ENCODE data around the gene MAEA. TPM values are rescaled to one million over a fixed set of nuclear protein-coding genes. Genes with fewer than 3 reads are reported as not detected.

The MAEA gene
- total and polyA plus RNA-seq, 10 of the 15 experiments (the other 5 are each of a cell fraction or from before 2014, with no cell fraction given), result 3.6 to 67.1 (median 54.6) TPM

DNA sequence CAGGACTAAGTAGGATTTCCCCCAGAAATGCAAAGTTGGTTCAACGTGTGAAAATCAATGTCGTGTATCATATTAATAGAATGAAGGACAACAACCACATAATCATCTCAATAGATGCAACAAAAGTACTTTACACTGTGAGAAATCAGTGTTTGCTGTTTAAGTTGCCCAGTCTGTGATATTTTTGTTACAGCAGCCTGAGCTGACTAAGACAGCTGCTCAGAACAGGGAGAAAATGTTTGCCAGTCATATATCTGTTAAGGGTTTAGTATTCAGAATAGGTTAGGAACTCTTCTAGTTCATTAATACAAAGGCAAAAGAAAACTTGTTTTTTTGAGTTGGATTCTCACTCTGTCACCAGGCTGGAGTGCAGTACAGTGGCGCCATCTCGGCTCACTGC, 12.5 kb downstream of the MAEA start:
- DNase-seq (ENCODE audit: low read depth, low spot score), result no peak
- peaks cover 8% of the 10 kb centered on the region for H3K79me2 ChIP-seq (ENCODE audit: control insufficient read depth, insufficient read depth, low read length)
- TF ChIP-seq, protein P1, sequence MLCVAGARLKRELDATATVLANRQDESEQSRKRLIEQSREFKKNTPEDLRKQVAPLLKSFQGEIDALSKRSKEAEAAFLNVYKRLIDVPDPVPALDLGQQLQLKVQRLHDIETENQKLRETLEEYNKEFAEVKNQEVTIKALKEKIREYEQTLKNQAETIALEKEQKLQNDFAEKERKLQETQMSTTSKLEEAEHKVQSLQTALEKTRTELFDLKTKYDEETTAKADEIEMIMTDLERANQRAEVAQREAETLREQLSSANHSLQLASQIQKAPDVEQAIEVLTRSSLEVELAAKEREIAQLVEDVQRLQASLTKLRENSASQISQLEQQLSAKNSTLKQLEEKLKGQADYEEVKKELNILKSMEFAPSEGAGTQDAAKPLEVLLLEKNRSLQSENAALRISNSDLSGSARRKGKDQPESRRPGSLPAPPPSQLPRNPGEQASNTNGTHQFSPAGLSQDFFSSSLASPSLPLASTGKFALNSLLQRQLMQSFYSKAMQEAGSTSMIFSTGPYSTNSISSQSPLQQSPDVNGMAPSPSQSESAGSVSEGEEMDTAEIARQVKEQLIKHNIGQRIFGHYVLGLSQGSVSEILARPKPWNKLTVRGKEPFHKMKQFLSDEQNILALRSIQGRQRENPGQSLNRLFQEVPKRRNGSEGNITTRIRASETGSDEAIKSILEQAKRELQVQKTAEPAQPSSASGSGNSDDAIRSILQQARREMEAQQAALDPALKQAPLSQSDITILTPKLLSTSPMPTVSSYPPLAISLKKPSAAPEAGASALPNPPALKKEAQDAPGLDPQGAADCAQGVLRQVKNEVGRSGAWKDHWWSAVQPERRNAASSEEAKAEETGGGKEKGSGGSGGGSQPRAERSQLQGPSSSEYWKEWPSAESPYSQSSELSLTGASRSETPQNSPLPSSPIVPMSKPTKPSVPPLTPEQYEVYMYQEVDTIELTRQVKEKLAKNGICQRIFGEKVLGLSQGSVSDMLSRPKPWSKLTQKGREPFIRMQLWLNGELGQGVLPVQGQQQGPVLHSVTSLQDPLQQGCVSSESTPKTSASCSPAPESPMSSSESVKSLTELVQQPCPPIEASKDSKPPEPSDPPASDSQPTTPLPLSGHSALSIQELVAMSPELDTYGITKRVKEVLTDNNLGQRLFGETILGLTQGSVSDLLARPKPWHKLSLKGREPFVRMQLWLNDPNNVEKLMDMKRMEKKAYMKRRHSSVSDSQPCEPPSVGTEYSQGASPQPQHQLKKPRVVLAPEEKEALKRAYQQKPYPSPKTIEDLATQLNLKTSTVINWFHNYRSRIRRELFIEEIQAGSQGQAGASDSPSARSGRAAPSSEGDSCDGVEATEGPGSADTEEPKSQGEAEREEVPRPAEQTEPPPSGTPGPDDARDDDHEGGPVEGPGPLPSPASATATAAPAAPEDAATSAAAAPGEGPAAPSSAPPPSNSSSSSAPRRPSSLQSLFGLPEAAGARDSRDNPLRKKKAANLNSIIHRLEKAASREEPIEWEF (IDR thresholded peaks at IDR 0.05; ENCODE audit: insufficient replicate concordance, low read depth, low read length), result no peak
- TF ChIP-seq, protein P2, sequence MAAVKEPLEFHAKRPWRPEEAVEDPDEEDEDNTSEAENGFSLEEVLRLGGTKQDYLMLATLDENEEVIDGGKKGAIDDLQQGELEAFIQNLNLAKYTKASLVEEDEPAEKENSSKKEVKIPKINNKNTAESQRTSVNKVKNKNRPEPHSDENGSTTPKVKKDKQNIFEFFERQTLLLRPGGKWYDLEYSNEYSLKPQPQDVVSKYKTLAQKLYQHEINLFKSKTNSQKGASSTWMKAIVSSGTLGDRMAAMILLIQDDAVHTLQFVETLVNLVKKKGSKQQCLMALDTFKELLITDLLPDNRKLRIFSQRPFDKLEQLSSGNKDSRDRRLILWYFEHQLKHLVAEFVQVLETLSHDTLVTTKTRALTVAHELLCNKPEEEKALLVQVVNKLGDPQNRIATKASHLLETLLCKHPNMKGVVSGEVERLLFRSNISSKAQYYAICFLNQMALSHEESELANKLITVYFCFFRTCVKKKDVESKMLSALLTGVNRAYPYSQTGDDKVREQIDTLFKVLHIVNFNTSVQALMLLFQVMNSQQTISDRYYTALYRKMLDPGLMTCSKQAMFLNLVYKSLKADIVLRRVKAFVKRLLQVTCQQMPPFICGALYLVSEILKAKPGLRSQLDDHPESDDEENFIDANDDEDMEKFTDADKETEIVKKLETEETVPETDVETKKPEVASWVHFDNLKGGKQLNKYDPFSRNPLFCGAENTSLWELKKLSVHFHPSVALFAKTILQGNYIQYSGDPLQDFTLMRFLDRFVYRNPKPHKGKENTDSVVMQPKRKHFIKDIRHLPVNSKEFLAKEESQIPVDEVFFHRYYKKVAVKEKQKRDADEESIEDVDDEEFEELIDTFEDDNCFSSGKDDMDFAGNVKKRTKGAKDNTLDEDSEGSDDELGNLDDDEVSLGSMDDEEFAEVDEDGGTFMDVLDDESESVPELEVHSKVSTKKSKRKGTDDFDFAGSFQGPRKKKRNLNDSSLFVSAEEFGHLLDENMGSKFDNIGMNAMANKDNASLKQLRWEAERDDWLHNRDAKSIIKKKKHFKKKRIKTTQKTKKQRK (IDR thresholded peaks at IDR 0.05; ENCODE audit: low read depth, low read length), result no peak
- no peak for TF ChIP-seq PAX8 (IDR thresholded peaks at IDR 0.05)
- no peak for TF ChIP-seq SREBF2 (IDR thresholded peaks at IDR 0.05; ENCODE audit: low read length)
- TF ChIP-seq ZNF384 (IDR thresholded peaks at IDR 0.05; ENCODE audit: borderline replicate concordance, low read depth, low read length), result no peak
- no peak for TF ChIP-seq NR2F1 (conservative IDR thresholded peaks at IDR 0.05)
- TF ChIP-seq NBN (IDR thresholded peaks at IDR 0.05), result no peak
- no peak overlapping the region for H2AFZ ChIP-seq (ENCODE audit: control insufficient read depth, low read depth, low read length)
- no peaks in the 10 kb centered on the region; the same call in 1 of the 2 replicates for H3K4me1 ChIP-seq (ENCODE audit: control insufficient read depth, insufficient read depth, low read length)
- H3K27me3 ChIP-seq (replicated peaks in 1 of 2; ENCODE audit: control insufficient read depth in 2 of 2, insufficient read depth in 2 of 2, low read length in 1 of 2), result no peaks in the 10 kb centered on the region
- H3K27ac ChIP-seq (ENCODE audit: control insufficient read depth, insufficient read depth), result no peak overlapping the region
- TSS peak; percentile 35 for BruUV-seq (replicated peaks)
- no peaks in the 10 kb centered on the region; the same call in 2 of the 3 replicates for H3K9me3 ChIP-seq (replicated peaks; ENCODE audit: control insufficient read depth, insufficient read depth, low read length)
- ChIA-PET POLR2A (no interaction called here), RAD21 (ENCODE audit: unreplicated experiment) (no interaction called here), CTCF (interaction anchor here (0.6 kb wide), 1 partner anchor 13 kb away, joined by 3 read pairs; no protein-coding TSS in a partner anchor), SMC1A (ENCODE audit: uncharacterized antibody, unreplicated experiment) (no interaction called here)
- H3K9ac ChIP-seq (ENCODE audit: control insufficient read depth, insufficient read depth, low read length), result no peak overlapping the region
- WGBS (ENCODE audit: insufficient coverage, insufficient replicate concordance, low lambda C conversion rate, missing lambda C conversion rate), result 50% methylated on average over 4 of the region's 4 CpGs
- H3K4me3 ChIP-seq, result no peak overlapping the region
- FAIRE-seq, result no peak
- intact Hi-C loops (cut with micrococcal nuclease; ENCODE audit: unreplicated experiment), result no loop called here
- ATAC-seq, result no peak
- H3K4me2 ChIP-seq (ENCODE audit: control insufficient read depth, insufficient read depth), result no peak overlapping the region
- H3K36me3 ChIP-seq (ENCODE audit: control insufficient read depth in 2 of 2, insufficient read depth in 2 of 2, low read length in 1 of 2), result peaks cover 11 to 15% of the 10 kb centered on the region in 2 experiments; a peak in 3 of 4 replicates
- in situ Hi-C loops (cut with MboI), result no loop called here
- H4K20me1 ChIP-seq (ENCODE audit: control insufficient read depth, insufficient read depth), result no peaks in the 10 kb centered on the region

All from GM12878 (cell line).